HepG2 (cell line): ENCODE data around the gene NBR1. TPM values are rescaled to one million over a fixed set of nuclear protein-coding genes. Genes with fewer than 3 reads are reported as not detected.

ENCODE experiments used
- FOSL2 ChIP-seq: sonication (generic); formaldehyde crosslinking; IDR thresholded peaks from 2 replicates; pipeline ENCODE4 v1.4.0; 2020; ENCODE audit warnings: missing genetic modification reagents
- IRX3 ChIP-seq: sonication (generic); formaldehyde crosslinking; IDR thresholded peaks from 2 replicates; pipeline ENCODE4 v1.8.1; 2023; ENCODE audit warnings: mild to moderate bottlenecking, low read depth, missing genetic modification reagents, borderline replicate concordance
- JUND ChIP-seq: sonication (generic); formaldehyde crosslinking; IDR thresholded peaks from 2 replicates; pipeline ENCODE4 v1.8.0; 2022; ENCODE audit warnings: mild to moderate bottlenecking, missing genetic modification reagents
- MBD4 ChIP-seq: IDR thresholded peaks from 2 replicates; pipeline ENCODE4 v1.6.1; 2012; ENCODE audit warnings: low read length, inconsistent platforms, borderline replicate concordance
- NFE2L2 ChIP-seq: fragments of 150-350 bp; IDR thresholded peaks from 2 replicates; pipeline ENCODE4 v1.6.1; 2014; ENCODE audit warnings: low read length
- PAWR ChIP-seq: sonication (generic); formaldehyde crosslinking; IDR thresholded peaks from 2 replicates; pipeline ENCODE4 v1.4.0; 2020; ENCODE audit warnings: missing genetic modification reagents, mild to moderate bottlenecking, borderline replicate concordance
- TARDBP ChIP-seq: sonication (generic); formaldehyde crosslinking; IDR thresholded peaks from 2 replicates; pipeline ENCODE4 v1.8.0; 2022; ENCODE audit warnings: mild to moderate bottlenecking, missing genetic modification reagents
- ZNF274 ChIP-seq: sonication (generic); formaldehyde crosslinking; IDR thresholded peaks from 2 replicates; pipeline ENCODE4 v1.5.1; 2020; ENCODE audit warnings: mild to moderate bottlenecking, missing genetic modification reagents
- ZNF326 ChIP-seq: sonication (generic); formaldehyde crosslinking; IDR thresholded peaks from 2 replicates; pipeline ENCODE4 v1.4.0; 2020; ENCODE audit warnings: missing genetic modification reagents, borderline replicate concordance
- ZNF550 ChIP-seq: sonication (generic); formaldehyde crosslinking; IDR thresholded peaks from 2 replicates; pipeline ENCODE4 v1.4.0; 2020; ENCODE audit warnings: mild to moderate bottlenecking, missing genetic modification reagents, borderline replicate concordance
- ZNF552 ChIP-seq: sonication (generic); formaldehyde crosslinking; IDR thresholded peaks from 2 replicates; pipeline ENCODE4 v1.9.0; 2022; ENCODE audit warnings: missing genetic modification reagents, mild to moderate bottlenecking, borderline replicate concordance
- polyA plus RNA-seq, 8 experiments: library from polyadenylated mRNA; depleted of rRNA in 3 of 8; stranded (reverse) in 7 of 8; unstranded in 1 of 8; fragments of >200 nt; fragmentation: Illumina TruSeq in 4 of 8; extraction: Trizol in 4 of 8; gene quantifications; 2 replicates each; pipeline versions ENCODE4 v1.2.1 to v1.2.3, GENCODE V29; 2011 to 2016; ENCODE audit warnings: low read depth in 4 of 8, missing spikeins in 1 of 8, mixed read lengths in 1 of 8; ENCODE audit not compliant: insufficient read depth in 1 of 8
- total RNA-seq, 5 experiments: library from RNA; depleted of rRNA; stranded (reverse); fragments of >200 nt; fragmentation: Illumina TruSeq; extraction: Trizol; gene quantifications; 2 replicates each; pipeline ENCODE4 v1.2.3, GENCODE V29; 2016; ENCODE audit warnings: low read depth in 1 of 5
- TF ChIP-seq, protein P1 (sequence below): sonication (generic); formaldehyde crosslinking; IDR thresholded peaks from 2 replicates; pipeline ENCODE4 v1.8.0; 2022; ENCODE audit warnings: mild to moderate bottlenecking, missing genetic modification reagents; ENCODE audit not compliant: insufficient replicate concordance
- TF ChIP-seq, protein P2 (sequence below): IDR thresholded peaks from 2 replicates; pipeline ENCODE4 v1.6.1; 2016; ENCODE audit warnings: mild to moderate bottlenecking
- TF ChIP-seq, protein P3 (sequence below): sonication (generic); formaldehyde crosslinking; IDR thresholded peaks from 2 replicates; pipeline ENCODE4 v1.9.0; 2021; ENCODE audit warnings: mild to moderate bottlenecking, missing genetic modification reagents
- TF ChIP-seq, protein P4 (sequence below): sonication (generic); formaldehyde crosslinking; IDR thresholded peaks from 2 replicates; pipeline ENCODE4 v1.4.0; 2020; ENCODE audit warnings: missing genetic modification reagents
- TF ChIP-seq, protein P5 (sequence below): sonication (generic); formaldehyde crosslinking; IDR thresholded peaks from 2 replicates; pipeline ENCODE4 v1.5.1; 2020; ENCODE audit warnings: missing genetic modification reagents, mild to moderate bottlenecking, borderline replicate concordance

NBR1 gene
- total and polyA plus RNA-seq, 2 of the 13 experiments (the other 11 are each of a cell fraction or from before 2014, with no cell fraction given): 51.7 to 121 TPM

DNA sequence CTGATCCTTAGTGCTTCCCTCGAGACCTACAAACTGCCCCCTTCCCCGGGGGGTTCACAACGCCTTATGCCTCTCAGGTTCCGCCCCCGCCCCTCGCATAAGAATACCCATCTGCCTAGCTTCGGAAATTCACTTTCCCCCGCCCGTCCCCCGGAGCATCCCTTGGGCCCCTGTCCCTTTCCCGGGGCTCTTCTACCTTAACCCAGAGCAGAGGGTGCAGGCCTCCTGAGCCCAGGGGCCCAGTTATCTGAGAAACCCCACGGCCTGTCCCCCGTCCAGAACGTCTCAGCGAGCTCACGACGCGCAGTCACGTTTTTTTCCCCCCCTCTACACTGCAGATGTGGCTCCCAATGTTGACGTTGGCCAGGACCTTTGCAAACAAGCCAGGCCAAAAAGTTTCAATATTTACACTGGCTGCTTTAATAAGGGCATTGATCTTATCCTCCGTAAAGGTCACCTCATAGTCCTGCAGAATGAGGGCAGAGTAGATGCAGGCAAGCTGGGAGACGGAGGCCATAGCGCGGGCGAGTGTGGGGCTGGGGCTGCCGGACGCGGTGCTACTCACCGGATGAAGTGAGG lies 1.4 kb upstream of the NBR1 start (continued):
- TF ChIP-seq PAWR (CRISPR knock-in tag): no peak
- TF ChIP-seq MBD4: no peak
- TF ChIP-seq, protein P1, sequence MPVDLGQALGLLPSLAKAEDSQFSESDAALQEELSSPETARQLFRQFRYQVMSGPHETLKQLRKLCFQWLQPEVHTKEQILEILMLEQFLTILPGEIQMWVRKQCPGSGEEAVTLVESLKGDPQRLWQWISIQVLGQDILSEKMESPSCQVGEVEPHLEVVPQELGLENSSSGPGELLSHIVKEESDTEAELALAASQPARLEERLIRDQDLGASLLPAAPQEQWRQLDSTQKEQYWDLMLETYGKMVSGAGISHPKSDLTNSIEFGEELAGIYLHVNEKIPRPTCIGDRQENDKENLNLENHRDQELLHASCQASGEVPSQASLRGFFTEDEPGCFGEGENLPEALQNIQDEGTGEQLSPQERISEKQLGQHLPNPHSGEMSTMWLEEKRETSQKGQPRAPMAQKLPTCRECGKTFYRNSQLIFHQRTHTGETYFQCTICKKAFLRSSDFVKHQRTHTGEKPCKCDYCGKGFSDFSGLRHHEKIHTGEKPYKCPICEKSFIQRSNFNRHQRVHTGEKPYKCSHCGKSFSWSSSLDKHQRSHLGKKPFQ (CRISPR knock-in tag): no peak
- TF ChIP-seq ZNF274: no peak; the same call in 1 of the 2 replicates
- peak; percentile 59; the same call in 1 of the 2 replicates for TF ChIP-seq TARDBP (CRISPR knock-in tag)
- TF ChIP-seq, protein P2, sequence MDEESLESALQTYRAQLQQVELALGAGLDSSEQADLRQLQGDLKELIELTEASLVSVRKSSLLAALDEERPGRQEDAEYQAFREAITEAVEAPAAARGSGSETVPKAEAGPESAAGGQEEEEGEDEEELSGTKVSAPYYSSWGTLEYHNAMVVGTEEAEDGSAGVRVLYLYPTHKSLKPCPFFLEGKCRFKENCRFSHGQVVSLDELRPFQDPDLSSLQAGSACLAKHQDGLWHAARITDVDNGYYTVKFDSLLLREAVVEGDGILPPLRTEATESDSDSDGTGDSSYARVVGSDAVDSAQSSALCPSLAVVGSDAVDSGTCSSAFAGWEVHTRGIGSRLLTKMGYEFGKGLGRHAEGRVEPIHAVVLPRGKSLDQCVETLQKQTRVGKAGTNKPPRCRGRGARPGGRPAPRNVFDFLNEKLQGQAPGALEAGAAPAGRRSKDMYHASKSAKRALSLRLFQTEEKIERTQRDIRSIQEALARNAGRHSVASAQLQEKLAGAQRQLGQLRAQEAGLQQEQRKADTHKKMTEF (CRISPR knock-in tag): no peak; the same call in 1 of the 2 replicates
- TF ChIP-seq IRX3: peak; percentile 51; the same call in 1 of the 2 replicates
- peak; percentile 7; the same call in 1 of the 2 replicates for TF ChIP-seq FOSL2 (CRISPR knock-in tag)
- peak; percentile 47; the same call in 1 of the 2 replicates for TF ChIP-seq JUND (CRISPR knock-in tag)
- TF ChIP-seq, protein P3, sequence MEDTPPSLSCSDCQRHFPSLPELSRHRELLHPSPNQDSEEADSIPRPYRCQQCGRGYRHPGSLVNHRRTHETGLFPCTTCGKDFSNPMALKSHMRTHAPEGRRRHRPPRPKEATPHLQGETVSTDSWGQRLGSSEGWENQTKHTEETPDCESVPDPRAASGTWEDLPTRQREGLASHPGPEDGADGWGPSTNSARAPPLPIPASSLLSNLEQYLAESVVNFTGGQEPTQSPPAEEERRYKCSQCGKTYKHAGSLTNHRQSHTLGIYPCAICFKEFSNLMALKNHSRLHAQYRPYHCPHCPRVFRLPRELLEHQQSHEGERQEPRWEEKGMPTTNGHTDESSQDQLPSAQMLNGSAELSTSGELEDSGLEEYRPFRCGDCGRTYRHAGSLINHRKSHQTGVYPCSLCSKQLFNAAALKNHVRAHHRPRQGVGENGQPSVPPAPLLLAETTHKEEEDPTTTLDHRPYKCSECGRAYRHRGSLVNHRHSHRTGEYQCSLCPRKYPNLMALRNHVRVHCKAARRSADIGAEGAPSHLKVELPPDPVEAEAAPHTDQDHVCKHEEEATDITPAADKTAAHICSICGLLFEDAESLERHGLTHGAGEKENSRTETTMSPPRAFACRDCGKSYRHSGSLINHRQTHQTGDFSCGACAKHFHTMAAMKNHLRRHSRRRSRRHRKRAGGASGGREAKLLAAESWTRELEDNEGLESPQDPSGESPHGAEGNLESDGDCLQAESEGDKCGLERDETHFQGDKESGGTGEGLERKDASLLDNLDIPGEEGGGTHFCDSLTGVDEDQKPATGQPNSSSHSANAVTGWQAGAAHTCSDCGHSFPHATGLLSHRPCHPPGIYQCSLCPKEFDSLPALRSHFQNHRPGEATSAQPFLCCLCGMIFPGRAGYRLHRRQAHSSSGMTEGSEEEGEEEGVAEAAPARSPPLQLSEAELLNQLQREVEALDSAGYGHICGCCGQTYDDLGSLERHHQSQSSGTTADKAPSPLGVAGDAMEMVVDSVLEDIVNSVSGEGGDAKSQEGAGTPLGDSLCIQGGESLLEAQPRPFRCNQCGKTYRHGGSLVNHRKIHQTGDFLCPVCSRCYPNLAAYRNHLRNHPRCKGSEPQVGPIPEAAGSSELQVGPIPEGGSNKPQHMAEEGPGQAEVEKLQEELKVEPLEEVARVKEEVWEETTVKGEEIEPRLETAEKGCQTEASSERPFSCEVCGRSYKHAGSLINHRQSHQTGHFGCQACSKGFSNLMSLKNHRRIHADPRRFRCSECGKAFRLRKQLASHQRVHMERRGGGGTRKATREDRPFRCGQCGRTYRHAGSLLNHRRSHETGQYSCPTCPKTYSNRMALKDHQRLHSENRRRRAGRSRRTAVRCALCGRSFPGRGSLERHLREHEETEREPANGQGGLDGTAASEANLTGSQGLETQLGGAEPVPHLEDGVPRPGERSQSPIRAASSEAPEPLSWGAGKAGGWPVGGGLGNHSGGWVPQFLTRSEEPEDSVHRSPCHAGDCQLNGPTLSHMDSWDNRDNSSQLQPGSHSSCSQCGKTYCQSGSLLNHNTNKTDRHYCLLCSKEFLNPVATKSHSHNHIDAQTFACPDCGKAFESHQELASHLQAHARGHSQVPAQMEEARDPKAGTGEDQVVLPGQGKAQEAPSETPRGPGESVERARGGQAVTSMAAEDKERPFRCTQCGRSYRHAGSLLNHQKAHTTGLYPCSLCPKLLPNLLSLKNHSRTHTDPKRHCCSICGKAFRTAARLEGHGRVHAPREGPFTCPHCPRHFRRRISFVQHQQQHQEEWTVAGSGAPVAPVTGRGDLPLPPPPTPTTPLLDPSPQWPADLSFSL: no peak
- no peak for TF ChIP-seq ZNF326 (CRISPR knock-in tag)
- no peak; the same call in 1 of the 2 replicates for TF ChIP-seq ZNF550
- TF ChIP-seq ZNF552 (CRISPR knock-in tag): no peak
- TF ChIP-seq, protein P4, sequence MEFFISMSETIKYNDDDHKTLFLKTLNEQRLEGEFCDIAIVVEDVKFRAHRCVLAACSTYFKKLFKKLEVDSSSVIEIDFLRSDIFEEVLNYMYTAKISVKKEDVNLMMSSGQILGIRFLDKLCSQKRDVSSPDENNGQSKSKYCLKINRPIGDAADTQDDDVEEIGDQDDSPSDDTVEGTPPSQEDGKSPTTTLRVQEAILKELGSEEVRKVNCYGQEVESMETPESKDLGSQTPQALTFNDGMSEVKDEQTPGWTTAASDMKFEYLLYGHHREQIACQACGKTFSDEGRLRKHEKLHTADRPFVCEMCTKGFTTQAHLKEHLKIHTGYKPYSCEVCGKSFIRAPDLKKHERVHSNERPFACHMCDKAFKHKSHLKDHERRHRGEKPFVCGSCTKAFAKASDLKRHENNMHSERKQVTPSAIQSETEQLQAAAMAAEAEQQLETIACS (CRISPR knock-in tag): 0 out of 2 replicates have a peak, but pooled peaks have one; percentile 5
- peak; percentile 21; the same call in 1 of the 2 replicates for TF ChIP-seq NFE2L2
- TF ChIP-seq, protein P5, sequence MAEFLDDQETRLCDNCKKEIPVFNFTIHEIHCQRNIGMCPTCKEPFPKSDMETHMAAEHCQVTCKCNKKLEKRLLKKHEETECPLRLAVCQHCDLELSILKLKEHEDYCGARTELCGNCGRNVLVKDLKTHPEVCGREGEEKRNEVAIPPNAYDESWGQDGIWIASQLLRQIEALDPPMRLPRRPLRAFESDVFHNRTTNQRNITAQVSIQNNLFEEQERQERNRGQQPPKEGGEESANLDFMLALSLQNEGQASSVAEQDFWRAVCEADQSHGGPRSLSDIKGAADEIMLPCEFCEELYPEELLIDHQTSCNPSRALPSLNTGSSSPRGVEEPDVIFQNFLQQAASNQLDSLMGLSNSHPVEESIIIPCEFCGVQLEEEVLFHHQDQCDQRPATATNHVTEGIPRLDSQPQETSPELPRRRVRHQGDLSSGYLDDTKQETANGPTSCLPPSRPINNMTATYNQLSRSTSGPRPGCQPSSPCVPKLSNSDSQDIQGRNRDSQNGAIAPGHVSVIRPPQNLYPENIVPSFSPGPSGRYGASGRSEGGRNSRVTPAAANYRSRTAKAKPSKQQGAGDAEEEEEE (CRISPR knock-in tag): no peak; the same call in 1 of the 2 replicates
